Left hindlimb (tissue), 1 donor: ENCODE results near the gene CRLF1.

Experiments used
- DNase-seq: peaks from one replicate; pipeline ENCODE4 v3.0.0-alpha.2; 2018

Gene CRLF1

DNA sequence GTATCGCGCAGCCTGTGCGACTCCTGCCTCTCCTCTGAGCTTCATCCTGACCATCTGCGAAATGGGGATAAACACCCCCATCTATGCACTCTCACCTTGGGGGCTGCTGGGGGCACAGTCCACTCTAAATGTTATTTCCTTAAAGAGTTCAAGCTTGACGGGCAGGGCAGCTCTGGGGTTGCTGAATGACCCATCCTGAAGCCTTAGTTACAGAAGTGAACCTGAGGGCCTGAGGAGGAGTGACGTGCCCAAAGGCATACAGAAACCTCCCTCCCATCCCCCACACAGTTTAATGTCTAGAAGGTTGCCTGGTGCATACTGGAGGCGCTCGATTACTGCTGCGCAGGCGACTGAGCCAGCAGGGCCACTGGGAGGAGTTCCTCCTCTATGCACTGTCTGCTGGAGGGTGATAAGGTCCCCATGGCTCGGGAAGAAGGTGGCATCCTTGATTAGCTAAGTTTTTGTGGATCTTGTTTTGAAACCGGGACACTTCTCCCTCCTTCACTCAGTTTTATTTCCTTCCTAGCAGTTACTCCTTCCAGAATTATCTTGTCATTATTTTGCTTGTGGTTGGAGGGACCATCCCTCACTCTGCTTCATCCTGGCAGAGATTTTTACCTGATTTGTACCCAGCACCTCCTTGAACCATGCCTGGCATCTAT is 62.7 kb downstream of the CRLF1 start:
- DNase-seq: no peak
